ENCODE results near the gene LIPE.

The LIPE gene

DNA sequence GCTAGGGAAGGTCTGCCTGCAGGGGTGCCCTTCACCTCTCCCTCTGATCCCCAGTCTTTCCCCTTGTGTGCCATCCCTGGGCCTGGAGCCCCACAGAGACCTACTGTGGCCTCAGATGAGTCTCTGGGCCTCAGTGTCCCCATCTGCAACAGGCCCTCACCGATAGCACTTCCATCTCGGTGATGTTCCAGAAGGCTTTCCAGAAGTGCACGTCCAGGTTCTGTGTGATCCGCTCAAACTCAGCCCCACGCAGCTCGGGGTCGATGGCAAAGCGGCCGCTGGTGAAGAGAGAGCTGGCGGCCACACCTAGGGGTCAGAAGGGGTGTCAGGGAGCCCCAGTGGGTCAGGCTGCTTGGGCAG lies 19.4 kb downstream of the LIPE start:
- Mint-ChIP-seq H3K9me3 (no peaks in the 10 kb centered on the region), H3K4me3 (no peak overlapping the region), H3K36me3 (ENCODE audit: low read depth) (peaks cover 13% of the 10 kb centered on the region), H3K27me3 (ENCODE audit: low read depth, poor library complexity) (peaks cover 2% of the 10 kb centered on the region), H3K4me1 (peaks cover 31% of the 10 kb centered on the region), H3K27ac (peak overlapping the region; percentile 79)
- no peak for DNase-seq
- TF ChIP-seq, protein P1, sequence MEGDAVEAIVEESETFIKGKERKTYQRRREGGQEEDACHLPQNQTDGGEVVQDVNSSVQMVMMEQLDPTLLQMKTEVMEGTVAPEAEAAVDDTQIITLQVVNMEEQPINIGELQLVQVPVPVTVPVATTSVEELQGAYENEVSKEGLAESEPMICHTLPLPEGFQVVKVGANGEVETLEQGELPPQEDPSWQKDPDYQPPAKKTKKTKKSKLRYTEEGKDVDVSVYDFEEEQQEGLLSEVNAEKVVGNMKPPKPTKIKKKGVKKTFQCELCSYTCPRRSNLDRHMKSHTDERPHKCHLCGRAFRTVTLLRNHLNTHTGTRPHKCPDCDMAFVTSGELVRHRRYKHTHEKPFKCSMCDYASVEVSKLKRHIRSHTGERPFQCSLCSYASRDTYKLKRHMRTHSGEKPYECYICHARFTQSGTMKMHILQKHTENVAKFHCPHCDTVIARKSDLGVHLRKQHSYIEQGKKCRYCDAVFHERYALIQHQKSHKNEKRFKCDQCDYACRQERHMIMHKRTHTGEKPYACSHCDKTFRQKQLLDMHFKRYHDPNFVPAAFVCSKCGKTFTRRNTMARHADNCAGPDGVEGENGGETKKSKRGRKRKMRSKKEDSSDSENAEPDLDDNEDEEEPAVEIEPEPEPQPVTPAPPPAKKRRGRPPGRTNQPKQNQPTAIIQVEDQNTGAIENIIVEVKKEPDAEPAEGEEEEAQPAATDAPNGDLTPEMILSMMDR (IDR thresholded peaks at IDR 0.05), result no peak

DNA sequence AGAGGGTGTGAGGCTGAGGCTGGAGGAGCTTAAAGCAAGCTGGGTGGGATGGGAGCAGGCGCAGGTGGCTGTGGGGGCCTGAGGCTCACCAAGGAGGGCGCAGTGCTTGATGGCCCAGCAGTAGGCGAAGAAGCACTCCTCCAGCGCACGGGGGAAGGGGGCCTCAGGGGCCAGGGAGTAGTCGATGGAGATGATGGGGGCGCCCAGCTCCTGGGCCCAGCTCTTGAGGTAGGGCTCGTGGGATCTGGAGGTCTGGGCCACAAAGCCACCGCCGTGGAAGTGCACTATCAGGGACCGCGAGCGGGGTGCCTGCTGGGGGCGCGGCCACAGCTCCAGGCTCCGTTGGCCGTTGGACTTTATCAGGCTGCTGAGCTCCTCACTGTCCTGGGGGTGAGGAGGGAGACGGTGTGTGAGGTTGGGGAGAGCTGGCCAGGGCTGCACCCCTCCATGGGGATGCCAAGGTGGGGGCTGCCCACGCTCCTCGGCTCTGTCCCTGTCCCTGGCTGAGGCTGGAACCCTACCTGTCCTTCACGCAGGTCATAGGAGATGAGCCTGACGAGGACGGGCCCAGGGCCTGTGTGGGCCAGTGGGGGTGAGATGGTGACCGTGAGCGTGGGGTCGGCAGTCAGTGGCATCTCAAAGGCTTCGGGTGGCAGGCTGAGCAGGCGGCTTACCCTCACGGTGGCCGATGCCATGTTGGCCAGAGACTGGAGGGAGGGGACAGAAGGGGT lies 19.9 kb downstream of the LIPE start:
- Mint-ChIP-seq H3K27me3 (ENCODE audit: low read depth, poor library complexity) (peaks cover 4% of the 10 kb centered on the region), H3K9me3 (no peaks in the 10 kb centered on the region), H3K4me1 (peaks cover 30% of the 10 kb centered on the region), H3K36me3 (ENCODE audit: low read depth) (peaks cover 14% of the 10 kb centered on the region), H3K4me3 (no peak overlapping the region), H3K27ac (peak overlapping the region; percentile 54)
- no peak for DNase-seq
- TF ChIP-seq, protein P1 (IDR thresholded peaks at IDR 0.05), result no peak

DNA sequence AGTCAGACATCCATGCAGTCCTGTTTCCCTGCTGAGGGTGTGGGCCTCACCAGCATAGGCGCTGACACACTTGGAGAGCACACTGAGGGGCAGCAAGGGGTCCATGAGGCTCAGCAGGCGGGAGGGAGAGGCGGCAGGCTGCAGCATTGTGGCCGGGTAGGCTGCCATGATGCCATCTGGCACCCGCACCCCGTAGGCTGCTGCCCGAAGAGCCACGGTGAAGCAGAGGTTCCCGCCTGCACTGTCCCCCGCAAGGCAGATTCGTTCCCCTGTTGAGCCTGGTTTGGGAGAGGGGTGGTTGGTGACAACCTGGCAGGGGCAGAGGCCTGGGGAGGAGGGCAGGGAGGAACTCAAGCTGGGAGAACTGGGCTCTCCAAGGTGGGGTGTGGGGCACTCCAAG lies 21.1 kb downstream of the LIPE start:
- peaks cover 14% of the 10 kb centered on the region for H3K36me3 Mint-ChIP-seq (ENCODE audit: low read depth)
- no peak overlapping the region for H3K27ac Mint-ChIP-seq

DNA sequence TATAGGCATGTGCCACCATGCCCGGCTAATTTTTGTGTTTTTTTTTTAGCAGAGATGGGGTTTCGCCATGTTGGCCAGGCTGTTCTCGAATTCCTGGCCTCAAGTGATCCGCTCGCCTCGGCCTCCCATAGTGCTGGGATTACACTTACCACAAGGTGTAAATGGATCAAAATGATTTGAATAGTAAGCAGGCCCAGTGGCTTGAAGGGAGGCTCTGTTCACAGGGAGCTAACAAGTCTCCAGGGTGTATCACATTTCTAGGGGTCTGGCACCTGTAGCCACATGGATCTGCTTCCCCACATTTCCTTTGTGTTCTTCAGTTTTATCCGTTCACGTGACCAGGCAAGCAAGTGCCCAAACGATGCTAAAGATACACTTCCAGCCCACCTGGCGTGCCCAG lies 23.6 kb downstream of the LIPE start:
- Mint-ChIP-seq H3K9me3 (no peaks in the 10 kb centered on the region), H3K36me3 (ENCODE audit: low read depth) (peaks cover 17% of the 10 kb centered on the region), H3K4me3 (peak overlapping the region; percentile 90), H3K4me1 (peaks cover 47% of the 10 kb centered on the region), H3K27me3 (ENCODE audit: low read depth, poor library complexity) (peaks cover 13% of the 10 kb centered on the region), H3K27ac (no peak overlapping the region)
- DNase-seq, result no peak
- TF ChIP-seq, protein P1 (IDR thresholded peaks at IDR 0.05), result no peak

More for the DNA sequence above, 21.1 kb downstream of the LIPE start:
- TF ChIP-seq, protein P1 (IDR thresholded peaks at IDR 0.05), result no peak
- H3K4me1 Mint-ChIP-seq, result peaks cover 27% of the 10 kb centered on the region
- no peak for DNase-seq
- H3K9me3 Mint-ChIP-seq, result no peaks in the 10 kb centered on the region
- H3K27me3 Mint-ChIP-seq (ENCODE audit: low read depth, poor library complexity), result peaks cover 8% of the 10 kb centered on the region
- H3K4me3 Mint-ChIP-seq, result no peak overlapping the region

DNA sequence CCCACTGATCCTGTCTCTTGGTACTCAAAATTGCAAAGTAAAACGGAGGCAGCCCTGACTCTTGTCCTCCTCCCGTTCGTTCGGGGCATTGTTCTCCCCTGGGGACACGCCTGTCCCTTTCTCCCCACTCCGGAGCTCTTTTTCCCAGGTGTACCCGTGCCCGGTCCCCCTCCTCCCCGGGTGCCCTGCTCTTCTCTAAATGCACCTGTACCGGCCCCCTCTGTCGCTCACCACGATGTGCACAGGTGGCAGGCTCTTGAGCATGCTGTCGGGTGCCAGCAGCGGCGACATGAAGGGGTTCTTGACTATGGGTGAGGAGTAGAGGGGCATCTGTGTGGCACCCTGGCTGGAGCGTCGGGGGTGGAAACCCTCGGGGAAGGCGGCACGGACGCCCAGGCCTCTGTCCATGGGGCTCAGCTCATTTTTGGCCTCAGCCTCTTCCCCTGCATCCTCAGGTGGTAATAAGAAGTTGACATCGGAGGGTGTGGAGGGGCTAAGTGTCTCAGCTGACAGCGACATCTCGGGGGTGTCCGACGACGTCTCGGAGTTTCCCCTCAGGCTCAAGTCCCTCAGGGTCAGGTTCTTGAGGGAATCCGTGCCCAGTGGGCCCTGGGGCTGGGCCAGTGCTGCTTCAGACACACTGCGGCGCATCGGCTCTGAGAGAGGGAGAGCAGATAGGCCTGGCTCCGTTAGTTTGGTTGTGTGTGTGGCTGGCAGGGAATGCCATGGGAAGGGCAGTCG lies 24.6 kb downstream of the LIPE start:
- Mint-ChIP-seq H3K27me3 (ENCODE audit: low read depth, poor library complexity) (peaks cover 16% of the 10 kb centered on the region), H3K4me3 (peak overlapping the region; percentile 90), H3K4me1 (peaks cover 46% of the 10 kb centered on the region), H3K27ac (no peak overlapping the region), H3K36me3 (ENCODE audit: low read depth) (peaks cover 16% of the 10 kb centered on the region), H3K9me3 (no peaks in the 10 kb centered on the region)
- DNase-seq, result no peak
- TF ChIP-seq, protein P1 (IDR thresholded peaks at IDR 0.05), result no peak
